Colonic mucosa (tissue), 4 donors: ENCODE results near the gene P2RY2. TPM values are rescaled to one million over a fixed set of nuclear protein-coding genes. Genes with fewer than 3 reads are reported as not detected.
"Not testable (repeated sequence)": the region's sequence is repeated elsewhere in the genome, so short reads cannot be mapped to it uniquely, and the experiment has no call there.

Experiments used
- DNase-seq: peaks from one replicate; pipeline ENCODE4 v3.0.0-alpha.2; 2020
- H3K27ac ChIP-seq: fragments of 200-600 bp; one replicate; pipeline ENCODE4 v1.8.0; 2021
- H3K27me3 ChIP-seq: fragments of 200-600 bp; one replicate; pipeline ENCODE4 v1.8.0; 2021
- H3K36me3 ChIP-seq: fragments of 200-600 bp; one replicate; pipeline ENCODE4 v1.8.0; 2021
- H3K4me1 ChIP-seq: fragments of 200-600 bp; one replicate; pipeline ENCODE4 v1.8.0; 2021; ENCODE audit warnings: mild to moderate bottlenecking
- H3K4me3 ChIP-seq: fragments of 200-600 bp; one replicate; pipeline ENCODE4 v1.8.0; 2021
- H3K9ac ChIP-seq, 2 donors: one replicate each; pipeline ENCODE4 v1.7.0; 2013; ENCODE audit warnings: control low read depth in 2 of 2, low read depth in 2 of 2, low read length in 2 of 2
- H3K9me3 ChIP-seq: fragments of 200-600 bp; one replicate; pipeline ENCODE4 v1.8.0; 2021
- intact Hi-C: fragments of 100-400 bp; cut with DNase I; formaldehyde crosslinking; loops from one replicate; pipeline ENCODE4 v1.14.1; 2022
- total RNA-seq, 2 donors: library from RNA; stranded (reverse); fragmentation: NEBNext Ultra II Directional in 1 of 2; extraction: Animal tissue kit (Norgen Biotek cat#: 25700) in 1 of 2; gene quantifications; one replicate each; pipeline ENCODE4 v1.2.1, GENCODE V29; 2021
- TF ChIP-seq, protein P1 (sequence below): fragments of 200-600 bp; IDR thresholded peaks from one replicate; pipeline ENCODE4 v1.8.0; 2022; ENCODE audit warnings: antibody characterized with exemption, mild to moderate bottlenecking
- donor health status: healthy.
- donor health status: DM: no; HTN: no; CAD: no.
- donor health status: DM: no; HTN: no; CAD: no.

The P2RY2 gene
- total RNA-seq, 2 donors from 2014 or later: 17.6 to 27.4 TPM

GRCh38 chr11:73229896-73230875 is 12.1 kb downstream of the P2RY2 start:
- H3K4me1 ChIP-seq: no peaks in the 10 kb centered on the region
- TF ChIP-seq, protein P1, sequence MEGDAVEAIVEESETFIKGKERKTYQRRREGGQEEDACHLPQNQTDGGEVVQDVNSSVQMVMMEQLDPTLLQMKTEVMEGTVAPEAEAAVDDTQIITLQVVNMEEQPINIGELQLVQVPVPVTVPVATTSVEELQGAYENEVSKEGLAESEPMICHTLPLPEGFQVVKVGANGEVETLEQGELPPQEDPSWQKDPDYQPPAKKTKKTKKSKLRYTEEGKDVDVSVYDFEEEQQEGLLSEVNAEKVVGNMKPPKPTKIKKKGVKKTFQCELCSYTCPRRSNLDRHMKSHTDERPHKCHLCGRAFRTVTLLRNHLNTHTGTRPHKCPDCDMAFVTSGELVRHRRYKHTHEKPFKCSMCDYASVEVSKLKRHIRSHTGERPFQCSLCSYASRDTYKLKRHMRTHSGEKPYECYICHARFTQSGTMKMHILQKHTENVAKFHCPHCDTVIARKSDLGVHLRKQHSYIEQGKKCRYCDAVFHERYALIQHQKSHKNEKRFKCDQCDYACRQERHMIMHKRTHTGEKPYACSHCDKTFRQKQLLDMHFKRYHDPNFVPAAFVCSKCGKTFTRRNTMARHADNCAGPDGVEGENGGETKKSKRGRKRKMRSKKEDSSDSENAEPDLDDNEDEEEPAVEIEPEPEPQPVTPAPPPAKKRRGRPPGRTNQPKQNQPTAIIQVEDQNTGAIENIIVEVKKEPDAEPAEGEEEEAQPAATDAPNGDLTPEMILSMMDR: no peak
- no peaks in the 10 kb centered on the region for H3K36me3 ChIP-seq
- H3K9me3 ChIP-seq: no peaks in the 10 kb centered on the region
- no peak for DNase-seq
- intact Hi-C loops: loop anchor here (10.0 kb wide), 1 partner anchor 55 kb away; no protein-coding TSS in a partner anchor
- H3K27me3 ChIP-seq: no peaks in the 10 kb centered on the region
- H3K9ac ChIP-seq: no peak overlapping the region
- no peak overlapping the region for H3K4me3 ChIP-seq
- H3K27ac ChIP-seq: no peak overlapping the region

DNA sequence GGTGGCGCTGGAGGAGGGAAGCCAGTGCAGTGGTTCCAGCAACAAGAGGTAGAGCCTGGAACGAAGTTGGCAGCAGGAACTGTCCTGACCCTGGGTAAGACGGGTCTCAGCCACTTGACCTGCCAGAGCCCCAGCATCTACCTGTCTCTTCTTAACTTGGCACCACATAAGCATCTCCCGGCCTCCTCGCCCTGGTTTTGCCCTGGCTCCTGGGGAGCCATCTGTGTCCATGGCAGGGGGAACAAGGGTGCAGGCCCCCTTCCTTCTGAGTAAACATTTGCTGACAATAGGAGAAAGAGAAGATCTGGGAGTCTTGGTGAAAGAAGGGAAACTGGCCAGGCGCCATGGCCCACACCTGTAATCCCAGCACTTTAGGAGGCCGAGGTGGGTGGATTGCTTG is 12.8 kb downstream of the P2RY2 start:
- Histone ChIP-seq H3K27ac (no peak overlapping the region), H3K4me1 (no peaks in the 10 kb centered on the region), H3K27me3 (no peaks in the 10 kb centered on the region), H3K9ac (no peak overlapping the region), H3K4me3 (no peak overlapping the region), H3K9me3 (no peaks in the 10 kb centered on the region), H3K36me3 (no peaks in the 10 kb centered on the region)
- DNase-seq: no peak
- intact Hi-C loops: loop anchor here (10.0 kb wide), 1 partner anchor 54 kb away; no protein-coding TSS in a partner anchor
- TF ChIP-seq, protein P1: no peak

DNA sequence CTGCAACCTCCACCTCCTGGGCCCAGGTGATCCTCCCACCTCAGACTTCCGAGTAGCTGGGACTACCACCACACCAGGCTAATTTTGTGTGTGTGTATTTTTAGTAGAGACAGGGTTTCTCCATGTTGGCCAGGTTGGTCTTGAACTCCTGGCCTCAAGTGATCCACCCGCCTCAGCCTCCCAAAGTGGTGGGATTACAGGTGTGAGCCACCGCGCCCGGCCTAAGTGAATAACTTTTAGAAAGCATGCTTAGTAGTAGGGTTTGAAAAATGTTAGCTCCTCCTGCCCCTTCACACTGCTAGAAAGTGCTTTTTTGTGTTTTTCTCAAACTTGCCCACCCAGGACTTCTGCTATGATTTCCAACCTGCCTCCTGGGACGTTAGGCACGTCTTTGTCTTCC is 14.4 kb downstream of the P2RY2 start:
- H3K9me3 ChIP-seq, H3K4me3 ChIP-seq, H3K36me3 ChIP-seq, DNase-seq, H3K9ac ChIP-seq, H3K27ac ChIP-seq, H3K4me1 ChIP-seq, H3K27me3 ChIP-seq: not testable (repeated sequence)
- intact Hi-C loops: loop anchor here (10.0 kb wide), 1 partner anchor 52 kb away; no protein-coding TSS in a partner anchor

- H3K9me3 ChIP-seq: no peaks in the 10 kb centered on the region
- no peak overlapping the region for H3K27ac ChIP-seq
- H3K4me3 ChIP-seq: no peak overlapping the region
- TF ChIP-seq, protein P1: no peak
- no peaks in the 10 kb centered on the region for H3K36me3 ChIP-seq
- H3K27me3 ChIP-seq: no peaks in the 10 kb centered on the region
- no peak for DNase-seq
- no peaks in the 10 kb centered on the region for H3K4me1 ChIP-seq
- intact Hi-C loops: loop anchor here (10.0 kb wide), 1 partner anchor 52 kb away; no protein-coding TSS in a partner anchor
- no peak overlapping the region for H3K9ac ChIP-seq
Observed at GRCh38 chr11:73233211-73233610, 15.1 kb downstream of the P2RY2 start.

DNA sequence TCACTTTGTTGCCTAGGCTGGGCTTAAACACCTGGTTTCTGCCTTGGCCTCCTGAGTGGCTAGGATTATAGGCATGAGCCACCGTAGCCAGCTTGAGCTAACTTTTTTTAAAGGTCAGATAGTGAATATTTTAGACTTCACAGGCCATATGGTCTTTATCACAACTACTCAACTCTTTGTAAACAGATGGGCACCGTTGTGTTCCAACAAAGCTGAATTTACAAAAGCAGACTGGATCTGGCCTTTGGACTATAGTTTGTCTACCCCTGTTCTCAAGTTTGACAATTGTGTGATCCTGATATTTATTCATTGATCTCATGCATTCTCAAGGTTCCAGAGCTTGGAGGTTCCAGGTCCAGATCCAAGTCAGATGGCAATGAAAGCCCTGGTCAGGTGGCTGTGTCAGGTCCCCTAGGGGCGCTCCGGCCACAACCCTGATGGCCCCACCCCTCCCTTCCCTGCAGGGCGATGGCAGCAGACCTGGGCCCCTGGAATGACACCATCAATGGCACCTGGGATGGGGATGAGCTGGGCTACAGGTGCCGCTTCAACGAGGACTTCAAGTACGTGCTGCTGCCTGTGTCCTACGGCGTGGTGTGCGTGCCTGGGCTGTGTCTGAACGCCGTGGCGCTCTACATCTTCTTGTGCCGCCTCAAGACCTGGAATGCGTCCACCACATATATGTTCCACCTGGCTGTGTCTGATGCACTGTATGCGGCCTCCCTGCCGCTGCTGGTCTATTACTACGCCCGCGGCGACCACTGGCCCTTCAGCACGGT is 15.8 kb downstream of the P2RY2 start:
- Histone ChIP-seq H3K36me3 (no peaks in the 10 kb centered on the region), H3K27me3 (no peaks in the 10 kb centered on the region), H3K9me3 (no peaks in the 10 kb centered on the region), H3K4me3 (no peak overlapping the region), H3K4me1 (no peaks in the 10 kb centered on the region), H3K9ac (no peak overlapping the region), H3K27ac (no peak overlapping the region)
- intact Hi-C loops: loop anchor here (10.0 kb wide), 1 partner anchor 51 kb away; no protein-coding TSS in a partner anchor
- TF ChIP-seq, protein P1: no peak
- DNase-seq: no peak
